ENCODE measurements around the gene DYNC1I1. TPM values are rescaled to one million over a fixed set of nuclear protein-coding genes. Genes with fewer than 3 reads are reported as not detected.

The DYNC1I1 gene
- total and polyA plus RNA-seq, 2 donors (not counting 1 experiment from before 2014, with no cell fraction given), result 0.17 to 0.30 TPM

- H3K9ac ChIP-seq (ENCODE audit: insufficient read depth, low read length), result no peak overlapping the region
- TF ChIP-seq CTCF (conservative IDR thresholded peaks at IDR 0.05 in 1 of 2, IDR thresholded peaks at IDR 0.05 in 1 of 2; ENCODE audit: low read depth in 1 of 2, low read length in 2 of 2) (no peak), EZH2 (IDR thresholded peaks at IDR 0.05; ENCODE audit: low read length, missing control alignments) (no peak)
- H3K4me1 ChIP-seq (ENCODE audit: control insufficient read depth, extremely low read depth, insufficient read depth, low read length), result no peaks in the 10 kb centered on the region
- no peak overlapping the region for H3K4me2 ChIP-seq (ENCODE audit: extremely low read depth, insufficient read depth, low read length)
- no peak overlapping the region for H3K4me3 ChIP-seq (replicated peaks in 1 of 4; ENCODE audit: control extremely low read depth in 1 of 4, insufficient read depth in 1 of 4, low read depth in 3 of 4, low read length in 4 of 4)
- H3K36me3 ChIP-seq (ENCODE audit: control insufficient read depth, insufficient read depth, low read length), result no peaks in the 10 kb centered on the region
- H4K20me1 ChIP-seq (ENCODE audit: control insufficient read depth, extremely low read depth, insufficient read depth, low read length), result no peaks in the 10 kb centered on the region
- no peaks in the 10 kb centered on the region for H3K9me3 ChIP-seq (ENCODE audit: control insufficient read depth, insufficient read depth, low read depth, low read length)
- peak overlapping the region; percentile 10 for H2AFZ ChIP-seq (ENCODE audit: low read length)
- H3K27ac ChIP-seq (ENCODE audit: insufficient read depth, low read length), result no peak overlapping the region
- no peaks in the 10 kb centered on the region for H3K27me3 ChIP-seq (ENCODE audit: control insufficient read depth, insufficient read depth, low read length)
- no peaks in the 10 kb centered on the region for H3K79me2 ChIP-seq (ENCODE audit: control insufficient read depth, insufficient read depth, low read length)
- peak; percentile 8 to 15 for DNase-seq (ENCODE audit: low read depth in 2 of 2)
These were observed 213.9 kb downstream of the DYNC1I1 start for GRCh38 chr7:95986178-95986764.

GRCh38 chr7:95989301-95989700 lies 216.9 kb downstream of the DYNC1I1 start:
- H3K79me2 ChIP-seq (ENCODE audit: control insufficient read depth, insufficient read depth, low read length), result no peaks in the 10 kb centered on the region
- TF ChIP-seq EZH2 (IDR thresholded peaks at IDR 0.05; ENCODE audit: low read length, missing control alignments) (no peak), CTCF (conservative IDR thresholded peaks at IDR 0.05 in 1 of 2, IDR thresholded peaks at IDR 0.05 in 1 of 2; ENCODE audit: low read depth in 1 of 2, low read length in 2 of 2) (no peak)
- no peaks in the 10 kb centered on the region for H3K9me3 ChIP-seq (ENCODE audit: control insufficient read depth, insufficient read depth, low read depth, low read length)
- no peak for DNase-seq (ENCODE audit: low read depth in 2 of 2)
- H3K27me3 ChIP-seq (ENCODE audit: control insufficient read depth, insufficient read depth, low read length), result no peaks in the 10 kb centered on the region
- no peak overlapping the region for H3K9ac ChIP-seq (ENCODE audit: insufficient read depth, low read length)
- H3K4me1 ChIP-seq (ENCODE audit: control insufficient read depth, extremely low read depth, insufficient read depth, low read length), result no peaks in the 10 kb centered on the region
- H2AFZ ChIP-seq (ENCODE audit: low read length), result no peak overlapping the region
- no peaks in the 10 kb centered on the region for H3K36me3 ChIP-seq (ENCODE audit: control insufficient read depth, insufficient read depth, low read length)
- H3K4me2 ChIP-seq (ENCODE audit: extremely low read depth, insufficient read depth, low read length), result no peak overlapping the region
- no peak overlapping the region for H3K27ac ChIP-seq (ENCODE audit: insufficient read depth, low read length)
- no peak overlapping the region for H3K4me3 ChIP-seq (replicated peaks in 1 of 4; ENCODE audit: control extremely low read depth in 1 of 4, insufficient read depth in 1 of 4, low read depth in 3 of 4, low read length in 4 of 4)
- no peaks in the 10 kb centered on the region for H4K20me1 ChIP-seq (ENCODE audit: control insufficient read depth, extremely low read depth, insufficient read depth, low read length)

GRCh38 chr7:95993380-95993779 lies 221.0 kb downstream of the DYNC1I1 start:
- no peak for DNase-seq (ENCODE audit: low read depth in 2 of 2)
- no peak overlapping the region for H2AFZ ChIP-seq (ENCODE audit: low read length)
- no peaks in the 10 kb centered on the region for H3K4me1 ChIP-seq (ENCODE audit: control insufficient read depth, extremely low read depth, insufficient read depth, low read length)

More at GRCh38 chr7:95993380-95993779, 221.0 kb downstream of the DYNC1I1 start:
- TF ChIP-seq CTCF (conservative IDR thresholded peaks at IDR 0.05 in 1 of 2, IDR thresholded peaks at IDR 0.05 in 1 of 2; ENCODE audit: low read depth in 1 of 2, low read length in 2 of 2) (no peak), EZH2 (IDR thresholded peaks at IDR 0.05; ENCODE audit: low read length, missing control alignments) (no peak)
- Histone ChIP-seq H3K4me3 (replicated peaks in 1 of 4; ENCODE audit: control extremely low read depth in 1 of 4, insufficient read depth in 1 of 4, low read depth in 3 of 4, low read length in 4 of 4) (no peak overlapping the region), H3K9ac (ENCODE audit: insufficient read depth, low read length) (no peak overlapping the region), H3K27ac (ENCODE audit: insufficient read depth, low read length) (no peak overlapping the region), H3K4me2 (ENCODE audit: extremely low read depth, insufficient read depth, low read length) (no peak overlapping the region), H4K20me1 (ENCODE audit: control insufficient read depth, extremely low read depth, insufficient read depth, low read length) (no peaks in the 10 kb centered on the region), H3K9me3 (ENCODE audit: control insufficient read depth, insufficient read depth, low read depth, low read length) (no peaks in the 10 kb centered on the region), H3K79me2 (ENCODE audit: control insufficient read depth, insufficient read depth, low read length) (no peaks in the 10 kb centered on the region), H3K36me3 (ENCODE audit: control insufficient read depth, insufficient read depth, low read length) (no peaks in the 10 kb centered on the region), H3K27me3 (ENCODE audit: control insufficient read depth, insufficient read depth, low read length) (no peaks in the 10 kb centered on the region)

All from fibroblast of lung (primary cell).